ENCODE results near the gene UTY.

UTY gene

GRCh38 chrY:13398876-13399275, 81.0 kb downstream of the UTY start:
- no peak for DNase-seq

GRCh38 chrY:13381110-13381683, 98.6 kb downstream of the UTY start:
- no peak for DNase-seq

- DNase-seq: no peak
Observed at GRCh38 chrY:13370868-13371800, 108.7 kb downstream of the UTY start.

- DNase-seq: no peak
Observed at GRCh38 chrY:13370245-13370644, 109.6 kb downstream of the UTY start.

- DNase-seq: no peak
Observed at GRCh38 chrY:13368513-13368845, 111.4 kb downstream of the UTY start.

GRCh38 chrY:13363641-13364040, 116.2 kb downstream of the UTY start:
- no peak for DNase-seq

- DNase-seq: no peak
Observed at GRCh38 chrY:13362662-13363061, 117.2 kb downstream of the UTY start.

- DNase-seq: no peak
Observed at GRCh38 chrY:13361656-13362636, 117.9 kb downstream of the UTY start.

GRCh38 chrY:13351443-13351842, 128.4 kb downstream of the UTY start:
- DNase-seq: no peak

GRCh38 chrY:13347106-13347505, 132.7 kb downstream of the UTY start:
- DNase-seq: no peak

- DNase-seq: no peak
Observed at GRCh38 chrY:13345549-13345948, 134.3 kb downstream of the UTY start.

GRCh38 chrY:13343307-13343946, 136.4 kb downstream of the UTY start:
- DNase-seq: no peak

- no peak for DNase-seq
Observed at GRCh38 chrY:13339939-13340338, 139.9 kb downstream of the UTY start.

GRCh38 chrY:13339381-13339780, 140.5 kb downstream of the UTY start:
- DNase-seq: no peak

GRCh38 chrY:13338711-13339110, 141.1 kb downstream of the UTY start:
- DNase-seq: no peak

GRCh38 chrY:13337934-13338333, 141.9 kb downstream of the UTY start:
- no peak for DNase-seq

- no peak for DNase-seq
Observed at GRCh38 chrY:13333791-13334190, 146.0 kb downstream of the UTY start.

GRCh38 chrY:13330651-13331050, 149.2 kb downstream of the UTY start:
- DNase-seq: no peak

GRCh38 chrY:13312966-13313365, 166.9 kb downstream of the UTY start:
- no peak for DNase-seq

- no peak for DNase-seq
Observed at GRCh38 chrY:13307959-13308358, 171.9 kb downstream of the UTY start.

GRCh38 chrY:13300795-13301194, 179.0 kb downstream of the UTY start:
- DNase-seq: no peak

GRCh38 chrY:13299411-13299810, 180.4 kb downstream of the UTY start:
- DNase-seq: no peak

All from DMS153 (cell line).